HG02943 (cell line): ENCODE results near the gene ZNF506.
"Not testable (repeated sequence)": the region's sequence is repeated elsewhere in the genome, so short reads cannot be mapped to it uniquely, and the experiment has no call there.

Source experiments
- ATAC-seq: cut with Tn5 transposase; IDR thresholded peaks from one replicate; pipeline ENCODE4 v1.9.1; 2021; ENCODE audit warnings: mild to moderate bottlenecking, low read depth, moderate library complexity; ENCODE audit not compliant: unreplicated experiment

ZNF506 gene

DNA sequence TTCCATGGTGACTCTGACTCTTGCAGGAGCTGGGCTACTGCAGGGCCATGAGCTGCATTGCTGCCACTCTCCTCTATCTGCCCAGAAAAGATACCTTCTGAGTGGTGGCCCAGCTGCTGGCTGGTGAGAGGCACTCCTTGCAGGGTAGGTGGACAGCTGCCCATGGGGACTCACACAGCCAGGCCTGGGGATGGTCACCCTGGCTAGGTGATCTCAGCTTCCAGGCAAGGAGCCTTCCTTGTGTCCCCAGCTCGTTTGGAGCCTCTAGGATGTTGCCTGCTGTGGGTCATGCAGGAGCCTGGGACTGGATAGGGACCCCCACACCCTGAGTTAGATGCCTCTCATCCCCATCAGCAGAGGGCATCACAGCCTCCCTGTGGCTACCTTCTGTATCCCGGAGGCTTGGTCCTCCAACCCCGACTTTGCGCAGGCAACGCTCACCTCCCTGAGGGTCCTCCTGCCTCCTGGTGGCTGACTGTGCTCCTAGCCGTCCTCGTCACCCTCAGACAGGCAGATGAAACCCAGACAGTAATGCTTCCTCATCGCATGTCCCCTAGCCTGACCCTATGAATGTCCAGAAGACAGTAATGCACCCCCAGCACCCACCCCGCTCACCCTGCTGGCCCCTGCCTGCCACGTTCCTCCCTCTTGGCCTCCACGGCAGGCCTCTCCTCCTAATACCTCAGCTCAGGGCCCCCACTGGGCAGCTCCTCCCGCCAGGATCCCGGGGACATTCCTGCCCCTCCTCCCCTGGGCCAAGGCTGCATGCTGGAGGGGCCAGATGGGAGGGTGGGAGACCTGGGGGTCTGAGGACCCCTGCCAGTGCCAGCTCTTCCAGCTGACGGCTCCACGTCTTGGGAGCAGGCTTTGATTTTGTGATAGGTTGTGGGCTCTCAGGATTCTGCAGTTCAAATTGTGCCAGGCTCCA lies 75.0 kb downstream of the ZNF506 start:
- ATAC-seq, result no peak

DNA sequence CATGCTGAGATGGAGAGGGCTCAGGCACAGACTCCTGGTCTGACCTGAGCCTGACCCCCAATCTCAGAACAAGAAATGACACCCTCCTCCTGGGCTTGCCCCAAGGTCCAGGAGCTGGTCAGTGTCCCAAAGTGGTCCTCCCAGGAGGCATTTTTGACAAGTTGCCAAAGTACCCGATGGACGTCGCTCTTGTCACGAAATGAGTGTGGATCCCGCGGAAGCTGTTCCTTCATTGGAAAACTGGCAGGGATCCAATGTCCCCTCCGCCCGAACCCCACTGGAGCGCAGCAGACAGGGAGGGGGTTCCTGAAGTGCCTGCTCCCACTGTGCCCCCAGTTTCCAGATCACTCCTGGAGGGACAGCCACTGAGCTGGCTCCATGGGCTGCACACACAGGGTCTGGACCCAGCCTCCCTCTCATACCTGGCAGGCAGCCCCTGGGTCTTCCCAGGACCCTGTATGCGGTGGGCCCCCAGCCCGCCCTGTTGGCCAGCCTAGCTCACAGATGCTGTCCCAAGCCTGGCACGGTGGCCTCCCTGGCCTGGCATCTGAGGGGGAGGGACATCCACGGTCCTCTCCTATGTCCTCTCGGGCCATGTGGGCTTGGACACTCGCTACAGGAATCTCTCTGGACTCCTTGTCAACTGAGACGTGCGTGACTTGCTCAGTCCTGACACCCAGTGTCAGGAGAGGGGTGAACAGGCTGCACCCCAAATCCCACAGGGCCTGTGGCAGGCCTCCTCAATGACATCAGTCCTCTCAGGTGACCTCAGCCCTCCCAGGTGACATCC lies 75.9 kb downstream of the ZNF506 start:
- ATAC-seq, result no peak

DNA sequence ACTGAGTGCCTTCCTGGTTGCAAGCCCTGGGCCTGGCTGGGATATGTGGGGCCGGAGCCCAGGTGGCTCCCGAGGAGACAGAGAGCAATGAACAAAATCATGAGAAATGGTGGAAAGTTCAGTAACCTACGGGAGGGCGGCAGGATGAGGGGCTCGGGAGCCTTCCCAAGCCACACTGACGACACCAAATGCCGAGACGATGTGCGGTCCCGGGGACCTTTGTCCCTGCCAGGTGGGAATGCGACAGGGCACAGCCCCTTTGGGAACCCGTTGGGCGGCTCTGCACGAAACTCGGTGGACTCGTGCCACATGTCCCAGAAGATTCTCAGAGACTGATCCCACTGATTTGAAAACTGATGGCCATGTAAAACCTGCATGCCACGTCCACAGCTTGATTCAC lies 76.9 kb downstream of the ZNF506 start:
- no peak for ATAC-seq

DNA sequence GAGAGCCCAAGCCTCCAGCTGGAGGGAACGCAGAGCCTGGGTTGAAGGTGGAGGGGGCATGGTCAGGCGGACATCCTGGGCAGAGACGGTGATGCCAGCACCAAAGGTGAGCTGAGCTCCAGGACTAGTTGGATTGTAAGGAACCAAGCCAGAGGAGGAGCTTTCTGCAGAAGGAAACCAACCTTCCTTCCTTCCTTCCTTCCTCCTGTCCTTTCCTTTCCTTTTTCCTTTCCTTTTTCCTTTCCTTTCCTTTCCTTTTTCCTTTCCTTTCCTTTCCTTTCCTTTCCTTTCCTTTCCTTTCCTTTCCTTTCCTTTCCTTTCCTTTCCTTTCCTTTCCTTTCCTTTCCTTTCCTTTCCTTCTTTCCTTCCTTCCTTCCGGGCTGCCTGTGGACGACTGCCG lies 77.6 kb downstream of the ZNF506 start:
- ATAC-seq, result not testable (repeated sequence)

DNA sequence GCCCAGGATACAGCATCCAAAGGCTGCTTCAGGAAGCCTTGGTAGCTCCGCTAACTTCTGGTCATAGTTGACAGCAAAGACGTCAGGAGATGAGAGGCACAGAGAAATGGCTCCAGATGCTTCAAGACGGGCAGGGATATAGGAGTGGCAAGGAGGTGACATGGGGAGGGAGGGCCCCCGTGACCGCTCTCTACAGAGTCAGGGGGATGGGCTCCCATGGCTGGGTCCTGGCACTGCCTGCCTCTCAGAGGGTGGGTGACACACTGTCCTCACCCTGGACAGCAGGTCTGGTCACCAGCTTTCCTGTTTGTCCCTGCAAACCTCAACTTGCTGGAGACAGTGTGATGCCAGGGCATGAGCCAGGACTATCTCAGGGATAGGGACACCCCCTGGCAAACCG lies 78.4 kb downstream of the ZNF506 start:
- no peak for ATAC-seq

DNA sequence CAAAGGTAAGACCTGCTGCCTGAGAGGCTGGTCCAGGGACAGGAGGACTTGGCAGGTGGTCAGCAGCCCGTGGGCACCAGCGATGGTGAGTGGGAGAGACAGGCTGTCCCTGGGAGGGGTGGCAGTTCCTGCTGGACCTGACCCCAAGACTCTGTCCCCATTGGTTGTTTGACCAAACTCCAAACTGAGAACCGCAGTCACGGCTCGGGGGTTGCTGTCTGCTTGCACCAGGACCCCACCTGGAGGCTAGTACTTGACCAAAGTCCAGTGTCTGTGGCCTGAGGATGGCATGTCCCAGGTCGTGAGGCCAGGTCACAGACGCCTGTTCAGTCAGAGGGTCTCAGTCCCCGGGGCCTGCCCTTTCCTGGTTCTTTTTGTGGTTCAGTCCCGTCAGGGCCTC lies 78.8 kb downstream of the ZNF506 start:
- ATAC-seq, result no peak
